Karpas-422 (cell line): ENCODE measurements around the gene ZNF548. TPM values are rescaled to one million over a fixed set of nuclear protein-coding genes. Genes with fewer than 3 reads are reported as not detected.

Experiments
- DNase-seq: peaks from one replicate; pipeline ENCODE4 v3.0.0-alpha.2; 2015
- H2AFZ ChIP-seq: fragments of 200-600 bp; sonication (generic); 2 replicates; pipeline ENCODE4 v1.6.1; 2014; ENCODE audit warnings: antibody characterized with exemption, low read length, mixed read lengths
- H3K27ac ChIP-seq: fragments of 200-600 bp; sonication (generic); 2 replicates; pipeline ENCODE4 v1.5.1; 2014; ENCODE audit warnings: mild to moderate bottlenecking, low read length, moderate library complexity
- H3K27me3 ChIP-seq: fragments of 200-600 bp; sonication (generic); 2 replicates; pipeline ENCODE4 v1.6.1; 2014; ENCODE audit warnings: low read length, mixed read lengths
- H3K36me3 ChIP-seq: fragments of 200-600 bp; sonication (generic); 2 replicates; pipeline ENCODE4 v1.6.1; 2014; ENCODE audit warnings: low read length, mixed read lengths; ENCODE audit not compliant: insufficient read depth
- H3K4me1 ChIP-seq: fragments of 200-600 bp; sonication (generic); 2 replicates; pipeline ENCODE4 v1.6.1; 2014; ENCODE audit warnings: mild to moderate bottlenecking, low read length, mixed read lengths
- H3K4me2 ChIP-seq: fragments of 200-600 bp; sonication (generic); 2 replicates; pipeline ENCODE4 v1.6.1; 2014; ENCODE audit warnings: low read length, low read depth, mild to moderate bottlenecking; ENCODE audit not compliant: poor library complexity, severe bottlenecking
- H3K4me3 ChIP-seq: fragments of 200-600 bp; sonication (generic); 2 replicates; pipeline ENCODE4 v1.5.1; 2014; ENCODE audit warnings: mild to moderate bottlenecking, antibody characterized with exemption, low read length, mixed read lengths
- H3K79me2 ChIP-seq: fragments of 200-600 bp; sonication (generic); 2 replicates; pipeline ENCODE4 v1.6.1; 2014; ENCODE audit warnings: mild to moderate bottlenecking, low read length, mixed read lengths
- H3K9ac ChIP-seq: fragments of 200-600 bp; sonication (generic); 2 replicates; pipeline ENCODE4 v1.6.0; 2014; ENCODE audit warnings: low read length
- H3K9me2 ChIP-seq: fragments of 200-600 bp; sonication (generic), shearing (Covaris generic); replicated peaks from 2 replicates; pipeline ENCODE4 v1.6.0; 2014; ENCODE audit warnings: mild to moderate bottlenecking, low read length, moderate library complexity; ENCODE audit not compliant: insufficient read depth
- H3K9me3 ChIP-seq: fragments of 300-700, 200-600 bp; sonication (generic); 2 replicates; pipeline ENCODE4 v1.6.1; 2014; ENCODE audit warnings: low read length, mixed read lengths
- H4K20me1 ChIP-seq: fragments of 200-600 bp; sonication (generic); 2 replicates; pipeline ENCODE4 v1.6.1; 2014; ENCODE audit warnings: mild to moderate bottlenecking, antibody characterized with exemption, low read length, low read depth; ENCODE audit not compliant: insufficient read depth
- total RNA-seq: library from RNA; depleted of rRNA; stranded (reverse); fragments of >200 nt; shearing (Covaris generic); gene quantifications from 2 replicates; pipeline ENCODE4 v1.2.3, GENCODE V29; 2014; ENCODE audit warnings: low replicate concordance

ZNF548 gene
- total RNA-seq, 1 experiment from 2014 or later, result 40.4 TPM

DNA sequence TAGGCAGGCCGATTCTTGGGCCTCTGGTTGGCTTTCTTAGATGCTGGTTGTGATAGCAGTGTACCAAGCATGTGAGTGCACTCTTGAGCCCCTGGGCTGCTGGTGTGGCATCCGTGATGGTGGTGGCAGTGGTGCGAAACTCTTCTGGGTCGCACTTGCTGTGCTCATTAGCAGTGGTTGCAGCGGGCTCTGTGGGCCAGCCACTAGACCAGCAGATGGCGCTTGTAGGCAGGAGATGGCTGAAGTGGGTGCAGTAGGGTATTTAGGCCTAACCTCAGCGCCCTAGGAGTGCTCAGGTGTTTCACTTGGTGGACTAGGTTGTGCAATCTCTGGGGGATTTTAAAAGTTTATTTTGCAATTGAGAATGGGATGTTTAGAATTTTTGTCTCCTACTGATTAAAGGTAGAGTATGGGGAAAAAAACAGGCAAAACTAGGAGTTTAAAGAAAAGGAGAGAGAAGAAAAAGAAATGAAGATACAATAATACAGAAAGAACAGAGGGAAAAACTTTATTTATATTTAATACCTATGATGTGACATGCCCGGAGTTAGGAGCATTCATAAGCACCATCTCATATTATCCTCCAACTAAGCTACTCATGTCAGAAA is 17.0 kb downstream of the ZNF548 start:
- Histone ChIP-seq H2AFZ (no peak overlapping the region), H3K4me2 (no peak overlapping the region), H3K27me3 (no peaks in the 10 kb centered on the region)

GRCh38 chr19:57410877-57411671 is 21.4 kb downstream of the ZNF548 start, which contains the start of gene ZNF17:
Gene ZNF17, plus strand, starts transcription at chr19:57411161. Its CDS starts 2,455 bp downstream, at chr19:57413616.
- H3K9ac ChIP-seq, result peak within 1 kb of the TSS; percentile 79
- H3K36me3 ChIP-seq, result peaks cover 25% of the 10 kb centered on the region
- H3K4me1 ChIP-seq, result peaks cover 15% of the 10 kb centered on the region
- peak within 1 kb of the TSS; percentile 87 for H3K4me3 ChIP-seq
- peak within 1 kb of the TSS; percentile 90 for H2AFZ ChIP-seq
- no peaks in the 10 kb centered on the region for H3K9me2 ChIP-seq
- H3K79me2 ChIP-seq, result peaks cover 47% of the 10 kb centered on the region
- no peaks in the 10 kb centered on the region for H3K27me3 ChIP-seq
- no peak within 1 kb of the TSS for H3K27ac ChIP-seq
- H3K9me3 ChIP-seq, result peaks cover 21% of the 10 kb centered on the region
- no peaks in the 10 kb centered on the region for H4K20me1 ChIP-seq
- peak within 1 kb of the TSS; percentile 83 for H3K4me2 ChIP-seq
- peak; percentile 99 for DNase-seq

More for the DNA sequence above, 17.0 kb downstream of the ZNF548 start:
- H3K79me2 ChIP-seq, result peaks cover 6% of the 10 kb centered on the region
- peaks cover 18% of the 10 kb centered on the region for H3K4me1 ChIP-seq
- no peaks in the 10 kb centered on the region for H3K9me2 ChIP-seq
- peaks cover 17% of the 10 kb centered on the region; the same call in 1 of the 2 replicates for H3K36me3 ChIP-seq
- DNase-seq, result peak; percentile 94
- no peak overlapping the region for H3K9ac ChIP-seq
- no peak overlapping the region for H3K4me3 ChIP-seq
- no peaks in the 10 kb centered on the region for H4K20me1 ChIP-seq
- H3K9me3 ChIP-seq, result peaks cover 27% of the 10 kb centered on the region
- no peak overlapping the region for H3K27ac ChIP-seq

DNA sequence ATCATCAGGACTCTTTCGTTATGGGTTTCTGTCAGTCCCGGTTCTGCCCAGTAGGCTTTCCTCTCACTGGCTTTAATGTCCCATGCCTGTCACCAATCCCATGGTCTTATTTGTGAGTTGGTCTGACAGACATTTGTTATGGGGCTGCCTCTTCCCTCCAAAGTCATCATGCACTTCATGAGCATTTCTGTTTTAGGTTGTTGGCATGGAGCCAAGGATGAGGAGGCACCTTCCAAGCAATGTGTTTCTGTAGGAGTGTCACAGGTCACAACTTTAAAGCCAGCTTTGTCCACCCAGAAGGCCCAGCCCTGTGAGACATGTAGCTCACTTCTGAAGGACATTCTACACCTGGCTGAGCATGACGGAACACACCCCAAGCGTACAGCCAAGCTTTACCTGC is 29.8 kb downstream of the ZNF548 start:
- Histone ChIP-seq H3K4me1 (no peaks in the 10 kb centered on the region), H3K4me3 (no peak overlapping the region), H3K27me3 (no peaks in the 10 kb centered on the region), H3K4me2 (no peak overlapping the region), H2AFZ (no peak overlapping the region), H3K9me3 (peaks cover 54% of the 10 kb centered on the region), H3K36me3 (peaks cover 79% of the 10 kb centered on the region), H3K9ac (no peak overlapping the region), H3K27ac (no peak overlapping the region), H4K20me1 (no peaks in the 10 kb centered on the region), H3K9me2 (no peaks in the 10 kb centered on the region), H3K79me2 (peaks cover 63% of the 10 kb centered on the region)
- DNase-seq, result no peak

DNA sequence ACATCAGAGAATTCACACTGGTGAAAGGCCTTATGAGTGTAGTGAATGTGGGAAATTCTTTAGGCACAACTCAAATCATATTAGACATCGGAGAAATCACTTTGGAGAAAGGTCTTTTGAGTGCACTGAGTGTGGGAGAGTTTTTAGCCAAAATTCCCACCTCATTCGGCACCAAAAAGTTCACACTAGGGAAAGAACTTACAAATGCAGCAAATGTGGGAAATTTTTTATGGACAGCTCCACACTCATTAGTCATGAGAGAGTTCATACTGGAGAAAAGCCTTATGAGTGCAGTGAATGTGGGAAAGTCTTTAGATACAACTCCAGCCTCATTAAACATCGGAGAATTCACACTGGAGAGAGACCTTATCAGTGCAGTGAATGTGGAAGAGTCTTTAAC is 31.4 kb downstream of the ZNF548 start:
- Histone ChIP-seq H3K9me2 (no peaks in the 10 kb centered on the region), H4K20me1 (no peaks in the 10 kb centered on the region), H3K79me2 (peaks cover 48% of the 10 kb centered on the region), H3K9me3 (peaks cover 44% of the 10 kb centered on the region), H3K27me3 (no peaks in the 10 kb centered on the region), H3K4me3 (no peak overlapping the region), H3K4me2 (no peak overlapping the region), H3K36me3 (peaks cover 66% of the 10 kb centered on the region), H2AFZ (no peak overlapping the region), H3K4me1 (no peaks in the 10 kb centered on the region), H3K9ac (no peak overlapping the region), H3K27ac (no peak overlapping the region)
- no peak for DNase-seq

DNA sequence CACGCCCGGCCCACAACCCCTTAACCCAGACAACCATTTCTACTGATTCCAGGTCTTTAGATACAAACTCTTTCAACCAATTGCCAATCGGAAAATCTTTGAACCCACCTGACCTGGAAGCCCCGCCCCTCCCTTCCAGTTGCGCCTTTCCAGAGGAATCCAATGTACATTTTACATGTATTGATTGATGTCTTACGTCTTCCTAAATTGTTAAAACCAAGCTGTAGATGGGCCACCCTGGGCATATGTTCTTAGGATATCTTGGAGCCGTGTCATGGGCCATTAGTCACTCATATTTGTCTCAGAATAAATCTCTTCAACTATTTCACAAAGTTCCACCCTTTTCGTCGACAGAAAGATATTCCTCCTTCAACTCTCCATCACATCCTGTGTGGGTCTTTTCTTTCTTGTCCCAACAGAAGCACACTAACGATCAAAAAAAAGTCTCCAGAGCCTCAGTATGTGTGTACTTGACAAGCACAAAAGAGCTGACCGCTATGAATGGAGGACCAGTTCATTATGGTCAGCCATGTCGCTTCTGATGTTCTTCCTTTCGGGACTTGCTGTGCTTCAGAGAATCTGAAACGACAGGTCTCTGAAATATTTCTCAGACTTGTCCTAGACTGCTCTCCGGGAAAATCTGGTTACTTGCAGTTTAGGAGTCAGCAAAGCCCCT is 44.9 kb downstream of the ZNF548 start:
- Histone ChIP-seq H3K4me3 (peak overlapping the region; percentile 85), H3K9me2 (no peaks in the 10 kb centered on the region), H3K9me3 (peaks cover 18% of the 10 kb centered on the region), H3K9ac (peak overlapping the region; percentile 82), H2AFZ (peak overlapping the region; percentile 89), H3K4me2 (peak overlapping the region; percentile 86), H4K20me1 (no peaks in the 10 kb centered on the region), H3K36me3 (peaks cover 44% of the 10 kb centered on the region), H3K27me3 (no peaks in the 10 kb centered on the region), H3K4me1 (peaks cover 17% of the 10 kb centered on the region), H3K79me2 (peaks cover 42% of the 10 kb centered on the region), H3K27ac (no peak overlapping the region; the same call in 1 of the 2 replicates)
- no peak for DNase-seq

DNA sequence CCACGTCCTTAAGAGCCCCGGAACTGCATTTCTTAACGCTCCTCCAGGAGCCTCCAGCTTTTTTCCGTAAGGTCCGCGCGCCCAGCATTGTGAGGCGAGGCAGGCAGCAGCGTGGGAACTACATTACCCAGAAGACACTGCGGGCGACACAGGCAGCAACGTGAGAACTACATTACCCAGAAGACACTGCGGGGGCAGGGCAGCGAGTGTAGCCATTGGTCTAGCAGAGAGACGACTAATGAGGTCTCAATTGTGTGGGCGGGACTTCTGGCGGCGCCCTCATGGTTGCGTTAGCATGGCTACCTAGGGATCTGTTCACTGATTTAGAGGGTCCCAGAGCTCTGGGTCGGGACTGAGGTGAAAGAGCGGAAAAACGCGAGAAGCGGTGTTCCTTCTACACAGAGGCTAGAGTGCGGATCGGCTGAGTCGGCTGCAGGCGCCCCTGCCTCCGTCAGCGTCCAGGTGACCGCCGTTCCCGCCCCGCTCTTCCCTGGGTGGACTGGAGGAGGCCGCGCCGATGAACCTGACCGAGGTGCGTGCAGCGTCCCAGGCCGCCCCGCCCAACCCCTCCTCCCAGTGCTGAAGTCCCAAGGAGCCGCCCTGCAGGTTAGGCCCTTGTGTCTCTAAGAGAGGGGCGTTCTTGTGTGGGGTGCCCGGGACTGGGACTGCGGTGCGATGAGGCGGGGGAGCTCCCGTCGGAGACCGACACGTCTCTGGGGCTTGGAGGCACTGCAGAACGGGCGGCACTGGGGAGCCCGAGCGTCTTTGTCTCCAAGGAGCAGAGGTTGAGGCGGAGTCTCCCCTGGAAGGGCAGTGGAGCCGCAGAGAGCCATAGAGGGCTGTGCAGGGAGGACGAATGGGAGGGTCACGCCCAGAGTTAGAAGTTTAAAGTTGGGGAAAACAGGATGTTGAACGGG is 45.7 kb downstream of the ZNF548 start, which contains the start of gene ZNF749:
ZNF749 (plus strand) TSS at position 264 of the 917 bp plus-strand sequence; CDS start at position 518, 254 bp downstream.
- Histone ChIP-seq H3K4me3 (peak within 1 kb of the TSS; percentile 85), H3K4me2 (peak within 1 kb of the TSS; percentile 86)

DNA sequence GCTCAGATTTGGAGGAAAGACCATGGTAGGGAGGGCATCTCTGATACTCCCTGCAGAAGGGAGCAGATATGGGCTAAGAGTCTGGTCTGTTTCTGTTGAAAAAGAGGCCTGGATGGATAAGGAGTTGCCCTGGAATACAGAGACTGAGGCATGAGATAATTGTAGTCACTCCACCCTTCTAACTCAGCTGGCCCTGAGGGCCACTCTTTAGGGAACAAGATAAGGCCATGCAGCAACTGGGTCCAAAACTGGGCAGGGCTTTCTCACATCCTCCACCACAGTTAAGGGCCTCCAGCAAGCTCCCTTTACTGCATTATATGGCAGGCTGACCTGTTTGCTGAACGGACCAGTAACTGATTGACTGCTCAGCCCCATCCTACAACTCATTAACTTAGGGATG is 46.8 kb downstream of the ZNF548 start:
- no peak overlapping the region for H3K27ac ChIP-seq
- peaks cover 54% of the 10 kb centered on the region for H3K36me3 ChIP-seq
- H4K20me1 ChIP-seq, result no peaks in the 10 kb centered on the region
- peak overlapping the region; percentile 86 for H3K4me2 ChIP-seq
- no peak for DNase-seq
- H3K79me2 ChIP-seq, result peaks cover 58% of the 10 kb centered on the region
- no peaks in the 10 kb centered on the region for H3K9me2 ChIP-seq
- peaks cover 17% of the 10 kb centered on the region for H3K4me1 ChIP-seq
- peak overlapping the region; percentile 82 for H3K9ac ChIP-seq
- H3K9me3 ChIP-seq, result peaks cover 32% of the 10 kb centered on the region
- H3K4me3 ChIP-seq, result peak overlapping the region; percentile 85
- H3K27me3 ChIP-seq, result no peaks in the 10 kb centered on the region
- no peak overlapping the region for H2AFZ ChIP-seq

More for the DNA sequence above, 45.7 kb downstream of the ZNF548 start, which contains the start of gene ZNF749:
- peak; percentile 100 for DNase-seq
- Histone ChIP-seq H3K36me3 (peaks cover 46% of the 10 kb centered on the region), H3K27ac (peak within 1 kb of the TSS; percentile 9; the same call in 1 of the 2 replicates), H3K4me1 (peaks cover 17% of the 10 kb centered on the region), H2AFZ (peak within 1 kb of the TSS; percentile 89), H4K20me1 (no peaks in the 10 kb centered on the region), H3K27me3 (no peaks in the 10 kb centered on the region), H3K9me3 (peaks cover 26% of the 10 kb centered on the region), H3K9me2 (no peaks in the 10 kb centered on the region), H3K79me2 (peaks cover 50% of the 10 kb centered on the region), H3K9ac (peak within 1 kb of the TSS; percentile 82)
